GM21381 (cell line): ENCODE data around the gene UBE2B.

Source experiments
- ATAC-seq: cut with Tn5 transposase; IDR thresholded peaks from one replicate; pipeline ENCODE4 v1.9.1; 2021; ENCODE audit warnings: mild to moderate bottlenecking, moderate library complexity; ENCODE audit not compliant: unreplicated experiment

UBE2B gene

DNA sequence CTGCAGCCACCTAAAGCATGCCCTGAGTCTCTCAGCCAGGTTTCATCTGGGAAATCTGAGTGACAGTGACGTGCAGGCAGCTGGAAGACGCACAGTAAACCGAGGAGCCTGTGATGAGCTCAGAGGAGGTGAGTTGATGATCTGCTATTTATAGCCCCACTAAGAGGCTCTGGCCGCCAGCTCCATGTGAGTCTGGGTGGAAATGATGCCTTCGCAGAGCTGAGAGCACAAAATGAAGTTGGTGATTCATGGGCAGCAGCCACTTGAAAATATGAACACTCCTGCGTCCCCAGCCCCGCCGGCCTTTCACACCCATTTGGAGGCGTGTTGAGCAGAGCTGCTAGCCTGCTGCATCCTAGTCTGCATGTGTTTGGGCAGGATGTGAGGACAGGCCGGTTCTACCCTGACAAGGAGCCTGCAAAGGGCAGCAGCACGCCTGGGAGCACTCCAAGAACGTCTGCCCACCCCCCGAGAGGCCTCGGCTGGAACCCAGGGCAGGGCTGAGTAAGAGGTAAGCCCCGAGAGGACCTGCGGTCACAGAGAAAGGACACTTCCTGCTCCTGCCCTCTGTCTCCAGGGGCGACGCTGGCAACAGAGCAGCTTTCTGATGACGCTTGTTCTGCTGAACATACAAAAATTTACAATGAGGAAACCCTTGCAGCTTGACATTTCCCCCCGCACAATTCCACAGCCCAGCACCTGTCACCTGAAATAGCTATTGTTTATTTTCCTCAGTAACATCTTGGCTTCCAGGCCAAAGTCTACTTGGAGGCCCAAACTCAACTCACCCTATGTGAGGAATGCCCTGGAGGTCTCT, 65.4 kb downstream of the UBE2B start:
- peak; percentile 93 for ATAC-seq

DNA sequence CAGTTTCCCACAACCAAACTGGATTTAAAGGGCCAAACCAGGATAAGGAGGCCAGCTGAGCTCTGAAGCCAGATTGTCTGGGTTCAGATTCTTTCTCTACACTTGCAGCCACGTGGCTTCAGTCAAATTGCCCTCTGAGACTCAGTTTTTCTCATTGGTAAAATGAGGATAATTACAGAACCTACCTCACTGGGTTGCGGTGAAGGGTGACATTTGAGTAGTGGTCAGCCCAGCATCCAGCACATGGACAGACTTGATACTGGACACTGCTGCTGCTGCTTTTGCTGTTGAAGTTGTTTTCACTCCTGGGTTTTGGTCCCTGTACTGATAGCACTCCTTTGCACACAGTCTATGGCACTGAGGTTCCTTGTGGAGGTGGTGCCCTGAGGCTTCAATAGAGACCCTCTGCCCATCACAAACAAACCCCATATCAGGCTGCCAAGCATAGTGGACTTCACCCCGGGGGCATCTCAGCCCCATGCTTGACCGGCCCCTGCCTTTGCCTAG, 66.0 kb downstream of the UBE2B start:
- no peak for ATAC-seq

- no peak for ATAC-seq
These were observed 66.6 kb downstream of the UBE2B start for GRCh38 chr5:134437847-134438581.

GRCh38 chr5:134438721-134439123, 67.4 kb downstream of the UBE2B start:
- no peak for ATAC-seq

GRCh38 chr5:134439210-134439654, 67.9 kb downstream of the UBE2B start:
- no peak for ATAC-seq

GRCh38 chr5:134440201-134440755, 68.9 kb downstream of the UBE2B start:
- ATAC-seq, result no peak
